DND-41 (cell line): ENCODE measurements around the gene CYP27C1.
"Not testable (repeated sequence)": the region's sequence is repeated elsewhere in the genome, so short reads cannot be mapped to it uniquely, and the experiment has no call there.

Experiments used
- EZH2 ChIP-seq: IDR thresholded peaks from 3 replicates; pipeline ENCODE4 v1.6.1; 2012; ENCODE audit warnings: borderline replicate concordance, low read depth, mild to moderate bottlenecking, moderate library complexity, low read length, inconsistent platforms; ENCODE audit not compliant: severe bottlenecking
- TF ChIP-seq, protein P1 (sequence below): IDR thresholded peaks from 2 replicates; pipeline ENCODE4 v1.5.1; 2012; ENCODE audit warnings: borderline replicate concordance, low read length, moderate library complexity, mild to moderate bottlenecking; ENCODE audit not compliant: poor library complexity, severe bottlenecking; ENCODE audit errors: extremely low read depth

DNA sequence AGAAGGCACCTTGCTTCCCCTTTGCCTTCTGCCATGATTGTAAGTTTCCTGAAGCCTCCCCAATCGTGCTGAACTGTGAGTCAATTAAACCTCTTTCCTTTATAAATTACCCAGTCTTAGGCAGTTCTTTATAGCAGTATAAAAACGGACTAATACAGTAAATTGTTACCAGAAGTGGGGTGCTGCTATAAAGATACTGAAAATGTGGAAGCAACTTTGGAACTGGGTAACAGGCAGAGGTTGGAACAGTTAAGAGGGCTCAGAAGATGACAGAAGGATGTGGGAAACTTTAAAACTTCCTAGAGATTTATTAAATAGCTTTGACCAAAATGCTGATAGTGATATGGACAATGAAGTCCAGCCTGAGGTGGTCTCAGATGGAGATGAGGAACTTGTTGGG lies 17.7 kb upstream of the CYP27C1 start:
- TF ChIP-seq, protein P1, sequence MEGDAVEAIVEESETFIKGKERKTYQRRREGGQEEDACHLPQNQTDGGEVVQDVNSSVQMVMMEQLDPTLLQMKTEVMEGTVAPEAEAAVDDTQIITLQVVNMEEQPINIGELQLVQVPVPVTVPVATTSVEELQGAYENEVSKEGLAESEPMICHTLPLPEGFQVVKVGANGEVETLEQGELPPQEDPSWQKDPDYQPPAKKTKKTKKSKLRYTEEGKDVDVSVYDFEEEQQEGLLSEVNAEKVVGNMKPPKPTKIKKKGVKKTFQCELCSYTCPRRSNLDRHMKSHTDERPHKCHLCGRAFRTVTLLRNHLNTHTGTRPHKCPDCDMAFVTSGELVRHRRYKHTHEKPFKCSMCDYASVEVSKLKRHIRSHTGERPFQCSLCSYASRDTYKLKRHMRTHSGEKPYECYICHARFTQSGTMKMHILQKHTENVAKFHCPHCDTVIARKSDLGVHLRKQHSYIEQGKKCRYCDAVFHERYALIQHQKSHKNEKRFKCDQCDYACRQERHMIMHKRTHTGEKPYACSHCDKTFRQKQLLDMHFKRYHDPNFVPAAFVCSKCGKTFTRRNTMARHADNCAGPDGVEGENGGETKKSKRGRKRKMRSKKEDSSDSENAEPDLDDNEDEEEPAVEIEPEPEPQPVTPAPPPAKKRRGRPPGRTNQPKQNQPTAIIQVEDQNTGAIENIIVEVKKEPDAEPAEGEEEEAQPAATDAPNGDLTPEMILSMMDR: not testable (repeated sequence)
- not testable (repeated sequence) for TF ChIP-seq EZH2
